SK-N-DZ (cell line): ENCODE results near the gene SEC22C.

ENCODE experiments used
- DNase-seq: peaks from one replicate; pipeline ENCODE4 v3.0.0-alpha.2; 2015; ENCODE audit warnings: low spot score

The SEC22C gene

GRCh38 chr3:42498034-42498433 lies 83.7 kb downstream of the SEC22C start:
- DNase-seq = no peak
